HEK293T (cell line): ENCODE data around the gene ANKS1A.
A peak's percentile ranks its signal among the peaks of the same experiment; 100 is the strongest.
"Not testable (repeated sequence)": the region's sequence is repeated elsewhere in the genome, so short reads cannot be mapped to it uniquely, and the experiment has no call there.

Source experiments
- CTCF ChIA-PET: fragments of 350-600 bp; formaldehyde crosslinking; extraction: SDS; loops from one replicate; lab custom pipeline; 2021; ENCODE audit warnings: antibody characterized with exemption, inconsistent platforms; lab: Yijun Ruan, JAX
- POLR2A ChIA-PET: fragments of 350-600 bp; formaldehyde crosslinking; extraction: SDS; loops from one replicate; lab custom pipeline; 2020; ENCODE audit warnings: antibody characterized with exemption, inconsistent platforms; lab: Yijun Ruan, JAX
- DNase-seq: peaks from one replicate; pipeline ENCODE4 v3.0.0; 2012; ENCODE audit warnings: mixed read lengths; ENCODE audit errors: extremely low spot score
- ARNT ChIP-seq: fragments of 450-650 bp; IDR thresholded peaks from 2 replicates; pipeline ENCODE4 v1.6.1; 2017; ENCODE audit warnings: mild to moderate bottlenecking
- BHLHE40 ChIP-seq: fragments of 450-650 bp; IDR thresholded peaks from 2 replicates; pipeline ENCODE4 v1.6.1; 2016; ENCODE audit warnings: mild to moderate bottlenecking, moderate library complexity, borderline replicate concordance
- CTBP1 ChIP-seq: fragments of 450-650 bp; IDR thresholded peaks from 2 replicates; pipeline ENCODE4 v1.6.1; 2016; ENCODE audit warnings: borderline replicate concordance
- ELF4 ChIP-seq: fragments of 450-650 bp; IDR thresholded peaks from 2 replicates; pipeline ENCODE4 v1.6.1; 2017; ENCODE audit warnings: antibody characterized with exemption
- FOXA1 ChIP-seq: fragments of 450-650 bp; IDR thresholded peaks from 2 replicates; pipeline ENCODE4 v1.6.1; 2016; ENCODE audit warnings: mild to moderate bottlenecking
- FOXK2 ChIP-seq: fragments of 450-650 bp; IDR thresholded peaks from 2 replicates; pipeline ENCODE4 v1.6.1; 2016; ENCODE audit warnings: mild to moderate bottlenecking
- FOXM1 ChIP-seq: fragments of 450-650 bp; IDR thresholded peaks from 2 replicates; pipeline ENCODE4 v1.6.1; 2017; ENCODE audit warnings: mild to moderate bottlenecking, borderline replicate concordance
- HDGF ChIP-seq: fragments of 450-650 bp; IDR thresholded peaks from 2 replicates; pipeline ENCODE4 v1.6.1; 2017; ENCODE audit warnings: antibody characterized with exemption, borderline replicate concordance
- L3MBTL2 ChIP-seq: fragments of 450-650 bp; conservative IDR thresholded peaks from 2 replicates; pipeline ENCODE4 v1.6.1; 2016; ENCODE audit warnings: mild to moderate bottlenecking
- LEF1 ChIP-seq: fragments of 450-650 bp; IDR thresholded peaks from 2 replicates; pipeline ENCODE4 v1.6.1; 2017; ENCODE audit warnings: mild to moderate bottlenecking, borderline replicate concordance
- NFRKB ChIP-seq: fragments of 450-650 bp; IDR thresholded peaks from 2 replicates; pipeline ENCODE4 v1.6.1; 2016; ENCODE audit warnings: mild to moderate bottlenecking, moderate library complexity
- SP1 ChIP-seq: fragments of 450-650 bp; IDR thresholded peaks from 2 replicates; pipeline ENCODE4 v1.6.1; 2017
- SUZ12 ChIP-seq: fragments of 450-650 bp; IDR thresholded peaks from 2 replicates; pipeline ENCODE4 v1.6.1; 2016; ENCODE audit warnings: mild to moderate bottlenecking
- TARDBP ChIP-seq: fragments of 450-650 bp; IDR thresholded peaks from 2 replicates; pipeline ENCODE4 v1.6.1; 2016
- ZNF384 ChIP-seq: fragments of 450-650 bp; IDR thresholded peaks from 2 replicates; pipeline ENCODE4 v1.6.1; 2016
- TF ChIP-seq, protein P1 (sequence below): fragments of 450-650 bp; IDR thresholded peaks from 2 replicates; pipeline ENCODE4 v1.6.1; 2016

The ANKS1A gene

DNA sequence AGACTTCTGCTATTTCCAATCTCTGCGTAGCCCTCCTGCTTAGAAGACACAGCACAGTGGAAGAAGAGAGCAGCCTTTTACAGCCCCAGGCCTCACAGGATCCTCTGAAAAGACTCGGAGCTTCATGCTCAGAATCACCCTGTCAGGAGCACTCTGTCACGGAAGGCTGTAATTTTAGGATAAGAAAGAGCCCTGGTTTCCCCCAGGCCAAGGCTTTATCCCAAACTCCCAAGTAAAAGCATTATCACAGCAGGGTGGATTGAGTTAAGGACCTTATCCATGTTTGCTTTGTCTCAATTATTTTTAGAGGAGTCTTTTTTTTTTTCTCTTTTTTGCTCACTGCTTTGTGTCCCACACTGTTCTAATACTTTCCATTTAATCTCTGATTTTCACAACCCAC lies 39.2 kb downstream of the ANKS1A start:
- TF ChIP-seq ZNF384 (peak; percentile 77), L3MBTL2 (no peak), HDGF (no peak), FOXA1 (peak; percentile 49; the same call in 1 of the 2 replicates), NFRKB (no peak), FOXK2 (no peak)
- TF ChIP-seq, protein P1, sequence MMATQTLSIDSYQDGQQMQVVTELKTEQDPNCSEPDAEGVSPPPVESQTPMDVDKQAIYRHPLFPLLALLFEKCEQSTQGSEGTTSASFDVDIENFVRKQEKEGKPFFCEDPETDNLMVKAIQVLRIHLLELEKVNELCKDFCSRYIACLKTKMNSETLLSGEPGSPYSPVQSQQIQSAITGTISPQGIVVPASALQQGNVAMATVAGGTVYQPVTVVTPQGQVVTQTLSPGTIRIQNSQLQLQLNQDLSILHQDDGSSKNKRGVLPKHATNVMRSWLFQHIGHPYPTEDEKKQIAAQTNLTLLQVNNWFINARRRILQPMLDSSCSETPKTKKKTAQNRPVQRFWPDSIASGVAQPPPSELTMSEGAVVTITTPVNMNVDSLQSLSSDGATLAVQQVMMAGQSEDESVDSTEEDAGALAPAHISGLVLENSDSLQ, result peak; percentile 40; the same call in 1 of the 2 replicates
- ChIA-PET POLR2A (interaction anchor here (1.2 kb wide), 1 partner anchor 21 kb away, joined by 3 read pairs; no protein-coding TSS in a partner anchor), CTCF (no interaction called here)
- DNase-seq, result peak; percentile 42

DNA sequence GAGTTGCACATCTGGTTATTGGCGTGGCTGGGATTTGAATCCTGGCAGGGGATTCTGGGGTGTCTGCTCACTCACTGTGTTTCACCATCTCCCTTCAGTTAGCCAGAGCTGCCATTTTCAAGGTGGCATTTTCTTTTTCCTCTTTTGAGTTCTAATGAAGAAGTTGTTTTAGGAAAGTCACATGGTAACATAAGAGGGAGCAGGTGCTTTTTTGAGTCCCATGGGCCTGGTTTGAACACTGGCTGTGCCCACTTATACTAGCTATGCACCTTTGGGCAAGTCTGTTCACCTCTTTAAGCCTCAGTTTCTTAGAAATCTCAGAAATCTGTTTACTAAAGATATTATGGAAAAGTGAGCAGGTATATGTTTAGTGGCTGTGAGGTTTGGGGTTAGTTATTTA lies 39.6 kb downstream of the ANKS1A start:
- ChIA-PET CTCF (no interaction called here), POLR2A (interaction anchor here (1.2 kb wide), 1 partner anchor 20 kb away, joined by 3 read pairs; no protein-coding TSS in a partner anchor)
- TF ChIP-seq TARDBP, result no peak
- no peak for TF ChIP-seq ELF4
- TF ChIP-seq NFRKB, result no peak
- TF ChIP-seq FOXM1, result no peak
- TF ChIP-seq ZNF384, result no peak
- no peak for TF ChIP-seq HDGF
- DNase-seq, result no peak

DNA sequence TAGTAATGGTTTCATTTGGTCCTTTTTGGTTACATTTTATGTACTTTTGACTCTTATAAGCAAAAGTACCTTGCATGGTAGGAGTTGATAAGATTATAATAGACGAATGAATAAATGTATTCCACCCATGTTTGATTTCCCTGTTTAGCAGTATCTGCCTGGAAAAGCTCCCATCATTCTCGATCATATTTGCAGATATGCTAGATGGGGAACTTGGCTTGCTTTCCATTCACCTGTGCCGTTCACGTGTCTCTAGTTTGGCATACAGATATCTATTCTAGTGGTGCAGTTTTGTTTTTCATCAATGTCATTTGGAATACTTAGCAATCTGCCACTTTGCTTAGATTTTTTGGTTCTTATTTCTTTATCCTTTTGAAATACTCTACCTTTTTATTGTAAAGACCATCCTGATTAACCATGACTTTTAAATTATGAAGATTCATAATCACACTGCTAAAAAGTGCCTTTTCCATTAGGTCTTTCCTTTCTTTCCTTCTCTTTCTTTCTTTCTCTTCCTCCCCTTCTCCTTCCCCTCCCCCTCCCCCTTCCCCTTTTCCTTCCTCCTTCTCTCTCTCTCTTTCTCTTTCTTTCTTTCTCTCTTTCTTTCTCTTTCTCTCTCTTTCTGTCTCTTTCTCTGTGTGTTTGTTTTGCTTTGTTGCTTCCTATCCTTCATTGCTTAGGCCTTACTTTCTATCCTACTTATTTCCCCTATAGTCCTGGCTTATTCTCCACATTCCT lies 40.4 kb downstream of the ANKS1A start:
- TF ChIP-seq BHLHE40, result no peak
- TF ChIP-seq ARNT, result no peak
- no peak for TF ChIP-seq HDGF
- no peak for TF ChIP-seq NFRKB
- no peak for TF ChIP-seq ELF4
- TF ChIP-seq FOXA1, result no peak
- TF ChIP-seq, protein P1, result no peak
- no peak for TF ChIP-seq L3MBTL2
- TF ChIP-seq FOXM1, result no peak
- DNase-seq, result no peak
- POLR2A ChIA-PET, result no interaction called here
- CTCF ChIA-PET, result no interaction called here

DNA sequence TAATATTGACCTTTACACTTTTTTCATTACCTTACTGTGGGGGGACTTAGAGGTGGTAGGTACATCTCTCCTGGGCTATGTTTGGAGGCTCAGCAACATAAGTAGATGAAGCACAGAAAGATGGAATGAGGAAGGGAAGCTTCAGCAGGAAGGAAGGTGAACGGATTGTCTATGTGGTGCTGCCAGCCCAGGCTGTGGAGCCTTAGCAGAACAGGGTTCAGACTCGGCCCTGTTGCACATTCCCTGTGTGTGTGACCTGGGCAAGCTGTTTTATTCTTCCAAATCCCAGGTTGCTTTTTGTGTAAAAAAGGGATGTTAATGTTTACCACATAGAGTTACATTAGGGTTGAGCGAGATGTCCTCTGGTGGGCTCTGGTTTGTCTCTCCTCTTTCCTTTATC lies 41.2 kb downstream of the ANKS1A start:
- no peak for TF ChIP-seq HDGF
- CTCF ChIA-PET, result no interaction called here
- POLR2A ChIA-PET, result no interaction called here
- DNase-seq, result no peak

DNA sequence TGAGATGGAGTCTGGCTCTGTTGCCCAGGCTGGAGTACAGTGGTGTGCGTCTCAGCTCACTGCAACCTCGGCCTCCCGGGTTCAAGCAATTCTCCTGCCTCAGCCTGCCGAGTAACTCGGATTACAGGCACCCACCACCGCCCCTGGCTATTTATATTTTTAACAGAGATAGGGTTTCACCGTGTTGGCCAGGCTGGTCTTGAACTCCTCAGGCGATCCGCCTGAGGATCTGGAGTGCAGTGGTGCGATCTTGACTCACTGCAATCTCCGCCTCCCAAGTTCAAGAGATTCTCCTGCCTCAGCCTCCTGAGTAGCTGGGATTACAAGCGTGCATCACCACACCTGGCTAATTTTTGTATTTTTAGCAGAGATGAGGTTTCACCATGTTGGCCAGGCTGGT lies 43.1 kb downstream of the ANKS1A start:
- POLR2A ChIA-PET, CTCF ChIA-PET, DNase-seq: not testable (repeated sequence)

DNA sequence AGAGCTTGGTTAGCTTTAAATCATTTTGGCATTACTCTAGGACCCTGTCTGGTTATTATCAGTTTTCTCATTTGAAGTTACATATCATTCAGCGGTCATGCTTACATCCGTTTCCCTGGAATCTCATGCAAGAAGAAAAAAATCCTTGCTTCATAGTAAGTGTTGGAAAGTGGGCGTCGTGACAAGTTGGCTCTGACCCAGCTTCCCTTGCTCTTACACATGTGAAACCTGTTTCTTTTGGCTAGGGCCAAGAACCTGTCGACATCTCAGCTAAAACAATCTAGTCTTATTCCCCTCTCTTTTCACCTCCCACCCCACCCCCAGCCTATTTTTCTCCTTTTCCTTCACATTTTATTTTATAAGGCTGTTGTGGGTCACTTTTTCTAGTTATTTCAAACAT lies 45.5 kb downstream of the ANKS1A start:
- TF ChIP-seq BHLHE40 (no peak), TARDBP (no peak), SP1 (no peak), FOXA1 (no peak), ARNT (no peak), CTBP1 (no peak), NFRKB (no peak), L3MBTL2 (no peak), LEF1 (no peak)
- DNase-seq, result no peak
- POLR2A ChIA-PET, result no interaction called here
- CTCF ChIA-PET, result no interaction called here

DNA sequence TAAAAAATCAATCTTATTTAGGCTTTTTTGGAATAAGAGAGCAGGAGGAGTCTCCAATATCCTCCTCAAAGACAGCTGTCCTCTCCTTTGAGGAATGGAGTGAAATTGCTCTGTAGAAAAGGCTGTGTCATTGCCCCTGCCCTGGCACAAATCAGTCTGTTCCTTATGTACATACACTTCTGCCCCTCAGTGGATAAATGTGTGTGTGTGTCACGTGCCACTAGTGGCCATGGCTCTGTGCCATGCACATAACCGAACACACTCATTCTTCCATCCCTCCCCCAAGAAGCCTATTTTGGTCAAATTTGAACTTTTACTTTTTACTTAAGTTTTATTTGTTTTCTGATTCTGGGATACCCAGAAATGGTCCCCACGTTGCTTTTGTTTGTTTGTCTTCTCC lies 49.2 kb downstream of the ANKS1A start:
- TF ChIP-seq NFRKB, result no peak
- TF ChIP-seq, protein P1, result no peak
- TF ChIP-seq ARNT, result no peak
- TF ChIP-seq TARDBP, result no peak
- TF ChIP-seq L3MBTL2, result no peak
- TF ChIP-seq BHLHE40, result no peak
- no peak for TF ChIP-seq HDGF
- no peak for TF ChIP-seq FOXM1
- DNase-seq, result no peak
- POLR2A ChIA-PET, result no interaction called here
- CTCF ChIA-PET, result no interaction called here

DNA sequence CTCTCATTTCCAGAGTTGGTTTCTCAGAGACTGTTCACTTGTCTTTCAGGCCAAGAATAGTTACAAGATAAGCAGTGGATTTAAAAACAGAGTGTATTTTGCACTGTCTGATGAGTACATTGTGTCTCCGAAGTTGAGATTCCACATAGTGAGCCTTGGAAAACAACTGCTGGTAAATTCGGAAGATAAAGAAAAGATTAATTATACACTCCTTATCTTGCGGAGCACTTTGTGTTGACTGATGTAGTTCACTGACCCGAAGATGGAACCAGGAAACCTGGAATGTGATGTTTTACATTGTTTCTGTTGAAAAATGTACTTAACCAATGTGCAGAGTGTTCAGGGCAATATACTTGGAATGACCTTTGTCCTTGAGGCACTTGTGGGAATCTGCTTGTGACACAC lies 51.0 kb downstream of the ANKS1A start:
- CTCF ChIA-PET, result interaction anchor here (0.7 kb wide), 1 partner anchor 14 kb away, joined by 4 read pairs; no protein-coding TSS in a partner anchor
- POLR2A ChIA-PET, result no interaction called here
- TF ChIP-seq SUZ12, result no peak
- no peak for TF ChIP-seq ARNT
- TF ChIP-seq FOXK2, result no peak
- TF ChIP-seq BHLHE40, result no peak
- no peak for TF ChIP-seq ZNF384
- no peak for TF ChIP-seq SP1
- no peak for TF ChIP-seq ELF4
- no peak for TF ChIP-seq NFRKB
- TF ChIP-seq FOXM1, result no peak
- TF ChIP-seq L3MBTL2, result no peak
- no peak for TF ChIP-seq LEF1
- no peak for TF ChIP-seq FOXA1
- TF ChIP-seq, protein P1, result no peak
- TF ChIP-seq CTBP1, result no peak
- no peak for TF ChIP-seq HDGF
- no peak for TF ChIP-seq TARDBP
- DNase-seq, result no peak
